GM19099 (cell line): ENCODE measurements around the gene CHST3.

Source experiments
- POLR2A ChIP-seq: IDR thresholded peaks from 3 replicates; pipeline ENCODE4 v1.6.1; 2011; ENCODE audit warnings: low read depth; ENCODE audit not compliant: insufficient read length; ENCODE audit errors: extremely low read depth

Gene CHST3

DNA sequence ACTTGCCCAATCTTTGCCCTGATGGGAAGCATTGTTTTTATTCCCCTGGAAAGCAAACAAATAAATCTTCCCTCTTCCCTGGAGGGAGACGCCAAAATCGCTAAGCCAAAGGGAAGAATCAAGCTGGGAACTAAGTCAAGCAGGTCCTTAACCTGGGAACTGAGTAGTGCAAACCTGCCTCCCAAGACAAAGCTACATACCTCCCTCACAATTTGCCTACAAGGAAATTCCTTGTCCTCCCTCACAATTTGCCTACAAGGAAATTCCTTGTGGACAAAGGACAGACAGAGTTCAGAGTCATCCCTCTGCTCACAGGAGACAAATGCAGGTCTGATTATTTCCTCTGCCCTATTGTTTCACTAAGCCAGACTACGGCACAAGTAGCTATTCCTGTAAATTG, 73.6 kb downstream of the CHST3 start:
- no peak for TF ChIP-seq POLR2A

DNA sequence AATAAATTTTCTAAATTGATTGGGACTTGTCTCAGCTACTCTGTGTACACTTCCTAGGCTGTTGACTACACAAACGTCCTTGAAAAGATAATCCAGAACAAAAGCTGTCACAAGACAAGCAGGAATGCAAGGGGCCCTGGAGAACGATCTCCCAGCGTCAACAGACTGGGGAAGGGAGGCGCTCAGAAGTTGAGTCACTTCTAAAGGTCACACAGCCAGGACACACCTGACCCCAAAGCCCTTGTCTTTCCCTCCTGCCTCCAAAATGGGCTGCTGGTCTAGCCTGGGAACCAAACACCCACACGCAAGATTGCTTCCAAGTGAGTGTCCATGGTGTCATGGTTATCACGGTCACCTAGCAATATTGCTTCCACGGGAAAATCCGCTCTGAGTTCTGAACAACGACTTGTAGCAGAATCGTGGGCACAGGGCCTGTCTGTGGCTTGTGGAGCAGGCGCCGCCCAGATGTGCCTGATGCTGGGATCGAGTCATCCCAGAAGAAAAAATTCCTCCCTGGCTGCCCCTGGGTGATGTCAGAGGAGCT, 74.3 kb downstream of the CHST3 start:
- no peak for TF ChIP-seq POLR2A

DNA sequence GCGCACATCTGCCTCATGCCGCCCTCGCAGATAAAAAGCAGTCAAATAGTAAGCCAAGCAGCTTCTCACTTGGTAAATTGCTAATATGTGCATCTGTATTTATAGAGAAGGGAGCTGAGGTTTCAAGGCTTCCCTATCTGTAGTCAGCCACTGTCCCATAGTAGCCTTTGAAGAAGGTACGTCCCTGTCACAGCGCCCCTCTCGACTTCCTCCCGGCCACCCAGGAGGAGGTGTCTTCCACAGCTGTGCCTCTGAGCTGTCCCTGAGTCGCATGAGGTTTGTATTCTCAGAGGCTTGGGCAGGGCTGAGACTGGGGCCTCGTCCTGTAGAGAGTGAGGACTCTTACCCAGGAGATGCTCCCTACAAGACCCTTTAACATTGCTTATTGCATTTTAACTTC, 75.2 kb downstream of the CHST3 start:
- TF ChIP-seq POLR2A, result no peak

DNA sequence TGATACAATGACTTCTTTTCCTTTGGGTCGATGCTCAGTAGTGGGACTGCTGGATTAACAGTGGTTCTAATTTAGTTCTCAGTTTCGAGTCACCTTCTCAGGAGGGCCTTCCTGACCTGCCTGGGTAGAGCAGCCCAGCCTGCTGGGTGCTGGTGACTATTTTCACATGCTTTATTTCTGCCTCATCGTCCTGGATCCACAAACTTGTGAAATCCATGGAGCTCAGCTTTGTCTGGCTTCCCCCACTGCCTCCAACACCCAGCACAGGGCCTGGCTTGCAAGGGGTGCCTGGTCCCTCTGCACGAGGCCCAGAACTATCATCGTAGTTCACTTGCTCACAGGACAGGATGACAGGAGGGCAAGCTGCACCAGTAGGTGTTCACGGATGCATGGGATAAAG, 77.3 kb downstream of the CHST3 start:
- TF ChIP-seq POLR2A, result no peak

DNA sequence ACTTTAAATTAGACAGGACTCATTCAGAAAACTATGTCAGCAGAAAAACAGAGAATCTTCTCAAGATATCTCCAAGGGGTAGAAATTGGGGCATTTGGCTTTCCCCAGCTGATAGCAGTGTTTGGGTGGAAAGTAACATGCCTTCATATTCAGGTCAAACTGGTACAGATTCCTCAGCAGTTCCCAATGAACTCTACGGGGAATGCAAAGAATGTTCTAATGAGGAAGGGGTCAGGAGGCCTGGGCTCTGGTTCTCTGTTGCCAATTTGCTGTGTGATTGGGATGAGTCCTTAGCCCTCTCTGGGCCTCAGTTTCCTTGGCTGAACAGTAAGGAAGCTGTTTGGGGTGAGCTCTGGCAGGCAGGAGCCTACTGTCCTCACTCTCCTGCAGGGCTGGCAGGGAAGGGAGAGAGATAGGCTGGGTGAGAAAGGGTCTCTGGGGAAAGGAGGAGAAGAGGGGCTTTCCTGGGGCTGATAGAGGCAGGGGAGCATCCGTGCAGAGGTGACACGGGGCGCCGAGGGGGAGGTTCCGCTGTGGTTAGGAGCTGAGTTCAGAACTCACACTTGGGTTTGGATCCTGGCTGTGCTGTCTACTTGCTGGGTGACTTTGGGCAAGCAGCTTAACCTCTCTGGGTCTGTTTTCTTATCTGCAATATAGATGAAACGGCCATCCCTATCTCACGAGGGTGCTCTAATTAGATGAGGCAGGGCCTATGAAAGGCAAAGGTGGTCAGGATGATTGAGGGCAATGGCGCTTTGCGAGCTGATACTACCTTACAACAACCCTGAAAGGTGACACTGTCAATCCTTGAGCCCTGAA, 79.0 kb downstream of the CHST3 start:
- no peak for TF ChIP-seq POLR2A

DNA sequence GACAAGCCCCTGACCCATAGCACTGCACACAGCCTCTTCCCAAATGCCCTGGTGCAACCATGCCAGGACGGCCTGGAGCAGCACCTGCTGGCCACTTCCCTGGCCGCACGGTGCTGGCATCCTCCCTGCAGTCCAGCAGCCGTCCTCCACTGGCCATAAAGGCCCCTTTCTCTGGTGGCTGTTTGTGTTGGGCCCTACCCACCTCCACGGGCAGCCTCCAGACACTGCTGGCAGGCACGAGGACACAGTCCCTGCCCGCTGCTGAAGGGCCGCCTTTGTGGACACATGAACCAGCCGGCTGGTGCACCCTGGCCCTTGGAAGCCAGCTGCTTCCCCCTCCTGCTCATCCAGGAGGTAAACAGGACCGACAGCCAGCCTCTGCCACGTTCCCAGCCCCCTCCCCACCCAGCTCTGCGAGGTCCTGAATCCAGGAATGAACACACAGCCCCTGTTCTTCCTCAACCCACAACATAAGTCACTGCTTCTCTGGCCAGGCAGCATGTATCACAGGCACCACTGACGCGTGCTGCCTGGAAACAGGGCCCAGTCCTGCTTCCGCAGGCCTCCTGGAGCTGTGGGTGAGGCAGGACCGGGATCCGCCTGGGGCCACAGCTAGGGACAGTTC, 80.3 kb downstream of the CHST3 start:
- no peak for TF ChIP-seq POLR2A

DNA sequence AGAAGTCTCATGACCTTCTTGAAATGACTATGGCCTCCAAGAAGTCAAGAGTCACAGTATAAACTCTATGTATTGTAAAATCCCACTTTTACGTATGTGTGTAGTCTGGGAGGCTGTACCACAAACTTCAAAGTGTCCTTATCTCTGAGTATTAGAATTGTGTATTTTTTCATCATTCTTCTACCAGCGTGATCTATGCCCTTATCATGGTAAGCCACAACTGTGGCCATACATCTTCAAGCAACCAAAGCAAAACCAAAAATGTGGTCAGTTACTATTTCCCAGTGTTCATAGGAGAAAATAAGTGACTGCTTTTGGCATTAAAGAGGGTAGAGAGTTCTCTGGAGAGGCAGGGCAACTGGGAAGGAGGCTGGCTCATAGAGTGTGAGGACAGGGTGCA, 81.4 kb downstream of the CHST3 start:
- no peak for TF ChIP-seq POLR2A

DNA sequence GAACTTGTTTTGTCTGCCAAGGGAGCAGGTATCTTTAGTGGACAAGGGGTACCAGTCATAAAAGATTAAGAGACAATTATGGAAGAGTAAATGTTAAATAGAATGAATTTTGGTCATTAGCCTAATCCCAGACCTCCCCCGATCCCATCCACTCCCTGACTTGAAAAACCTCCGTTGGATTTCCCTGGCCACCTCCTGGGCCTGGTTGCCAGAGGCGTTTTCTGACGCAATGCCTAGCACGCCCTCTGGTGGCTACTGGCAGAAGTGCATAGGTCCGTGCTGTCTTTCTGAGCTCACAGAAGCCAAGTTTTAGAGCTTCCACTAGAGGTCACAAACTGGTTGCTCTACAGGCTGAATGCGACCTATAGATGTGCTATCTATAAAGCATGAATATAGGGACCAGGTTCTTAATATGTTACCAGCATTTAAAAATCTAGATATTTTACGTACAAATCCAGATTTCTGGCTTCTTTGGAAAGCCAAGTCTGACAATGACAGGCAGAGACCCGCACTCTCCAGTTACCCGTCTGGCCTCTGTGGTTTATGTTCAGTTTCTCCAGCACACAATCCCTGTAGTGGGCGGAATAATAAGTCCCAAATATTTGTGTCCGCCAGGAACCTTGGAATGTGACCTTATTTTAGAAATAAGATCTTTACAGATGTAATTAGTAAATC, 84.4 kb downstream of the CHST3 start:
- no peak for TF ChIP-seq POLR2A

DNA sequence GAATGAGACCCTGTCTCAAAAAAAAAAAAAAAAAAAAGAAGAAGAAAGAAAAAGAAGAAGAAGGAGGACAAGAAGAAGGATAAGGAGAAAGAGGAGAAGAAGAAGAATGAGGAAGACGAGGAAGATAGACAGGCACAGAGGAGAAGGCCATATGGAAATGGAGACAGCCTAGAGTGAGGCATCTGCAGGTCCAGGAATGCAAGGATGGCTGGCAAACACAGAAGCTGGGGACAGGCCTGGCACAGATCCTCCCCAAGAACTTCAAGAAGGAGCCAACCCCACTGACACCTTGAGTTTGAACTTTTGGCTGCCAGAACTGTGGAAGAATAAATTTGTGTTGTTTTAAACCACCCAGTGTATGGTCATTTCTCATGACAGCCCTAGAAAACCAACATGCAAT, 85.3 kb downstream of the CHST3 start:
- TF ChIP-seq POLR2A, result no peak

DNA sequence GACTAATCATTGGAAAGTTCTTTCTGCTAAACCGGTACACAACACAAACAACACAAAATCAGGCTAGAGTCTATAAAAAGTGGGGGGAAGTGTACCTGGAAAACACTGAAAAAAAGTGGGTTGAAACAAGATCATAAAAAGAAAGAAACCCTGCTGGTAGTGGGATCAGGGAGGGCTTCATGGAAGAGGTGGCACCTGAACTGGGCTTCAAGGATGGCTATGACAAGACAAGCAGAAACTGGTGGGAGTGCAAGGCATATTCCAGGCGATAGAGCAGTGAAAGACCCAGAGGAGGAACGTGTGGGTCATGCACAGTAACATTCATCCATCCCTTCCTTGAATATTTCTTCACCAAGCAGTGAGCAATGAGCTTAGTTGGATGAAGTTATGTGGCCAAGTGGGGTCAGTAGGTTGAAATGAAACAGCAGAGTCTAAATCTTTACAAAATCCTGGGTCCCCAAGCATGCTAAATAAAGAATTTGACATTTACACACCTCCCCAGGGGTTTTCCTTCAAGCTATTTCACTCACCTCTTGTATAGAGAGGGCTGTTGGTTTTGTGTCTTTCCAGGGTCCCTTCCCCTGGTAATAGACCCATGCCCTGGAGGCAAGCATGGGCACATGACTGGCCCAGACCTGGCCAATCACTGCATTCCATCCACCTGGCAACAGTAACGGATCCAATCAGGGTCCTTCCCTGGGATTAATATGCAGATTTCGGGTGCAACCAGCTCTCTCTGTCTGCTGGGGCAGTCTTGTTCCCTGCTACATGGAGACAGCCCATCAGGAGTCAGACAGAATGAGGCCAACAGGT, 86.0 kb downstream of the CHST3 start:
- no peak for TF ChIP-seq POLR2A

DNA sequence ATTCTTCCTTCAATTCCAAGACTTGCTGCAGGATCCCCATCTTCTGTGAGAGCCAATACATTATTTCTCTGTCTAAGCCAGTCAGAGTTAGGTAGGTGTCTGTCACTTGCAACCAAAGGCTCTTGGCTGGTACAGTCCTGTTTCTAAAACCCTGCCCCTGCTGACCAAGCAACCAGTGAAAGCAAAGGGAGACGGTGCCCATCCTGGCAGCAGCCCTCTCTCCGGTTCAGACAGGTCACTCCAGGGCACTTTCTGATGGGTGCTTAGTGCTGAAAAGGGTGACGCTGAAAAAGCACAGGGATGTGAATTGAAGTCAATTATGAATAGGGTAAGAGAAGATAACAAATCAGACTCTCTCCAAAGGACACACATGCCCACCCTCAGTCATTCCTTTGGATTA, 86.7 kb downstream of the CHST3 start:
- TF ChIP-seq POLR2A, result no peak

DNA sequence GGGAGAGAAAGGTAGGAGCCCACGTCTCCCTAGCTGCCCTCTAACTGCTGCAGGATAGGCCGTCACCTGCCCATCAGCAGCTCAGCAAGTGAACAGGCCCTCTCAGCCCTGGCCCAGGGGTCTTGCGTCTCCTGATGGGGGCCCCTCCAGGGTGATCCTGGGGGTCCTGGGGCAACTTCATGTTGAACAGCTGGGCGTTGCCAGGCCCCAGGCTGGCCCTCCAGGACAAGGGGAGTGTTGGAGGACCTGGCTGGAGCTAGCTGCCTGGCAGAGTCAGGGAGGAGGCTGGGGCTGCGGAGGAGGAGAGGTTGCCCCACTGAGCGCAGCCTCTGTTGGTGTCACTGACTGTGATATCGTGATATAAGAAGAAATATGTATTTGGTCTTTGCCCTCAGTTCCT, 89.5 kb downstream of the CHST3 start:
- TF ChIP-seq POLR2A, result no peak

DNA sequence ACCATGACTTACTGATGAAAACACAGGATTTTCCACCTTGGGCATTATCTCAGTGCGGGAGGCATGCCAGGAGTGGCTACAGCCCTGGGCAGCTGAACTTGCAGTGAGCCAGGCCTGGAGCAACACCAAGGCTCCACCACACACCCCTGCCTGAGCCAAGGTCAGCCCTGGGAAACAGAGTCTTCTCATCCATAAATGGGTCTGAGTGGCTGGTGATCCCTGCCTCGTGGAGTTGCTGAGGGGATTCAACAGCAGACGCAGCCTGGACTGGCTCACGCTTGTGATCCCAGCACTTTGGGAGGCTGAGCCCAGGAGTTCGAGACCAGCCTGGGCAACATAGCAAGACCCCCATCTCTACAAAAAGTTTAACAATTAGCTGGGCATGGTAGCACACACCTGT, 91.9 kb downstream of the CHST3 start:
- TF ChIP-seq POLR2A, result no peak

DNA sequence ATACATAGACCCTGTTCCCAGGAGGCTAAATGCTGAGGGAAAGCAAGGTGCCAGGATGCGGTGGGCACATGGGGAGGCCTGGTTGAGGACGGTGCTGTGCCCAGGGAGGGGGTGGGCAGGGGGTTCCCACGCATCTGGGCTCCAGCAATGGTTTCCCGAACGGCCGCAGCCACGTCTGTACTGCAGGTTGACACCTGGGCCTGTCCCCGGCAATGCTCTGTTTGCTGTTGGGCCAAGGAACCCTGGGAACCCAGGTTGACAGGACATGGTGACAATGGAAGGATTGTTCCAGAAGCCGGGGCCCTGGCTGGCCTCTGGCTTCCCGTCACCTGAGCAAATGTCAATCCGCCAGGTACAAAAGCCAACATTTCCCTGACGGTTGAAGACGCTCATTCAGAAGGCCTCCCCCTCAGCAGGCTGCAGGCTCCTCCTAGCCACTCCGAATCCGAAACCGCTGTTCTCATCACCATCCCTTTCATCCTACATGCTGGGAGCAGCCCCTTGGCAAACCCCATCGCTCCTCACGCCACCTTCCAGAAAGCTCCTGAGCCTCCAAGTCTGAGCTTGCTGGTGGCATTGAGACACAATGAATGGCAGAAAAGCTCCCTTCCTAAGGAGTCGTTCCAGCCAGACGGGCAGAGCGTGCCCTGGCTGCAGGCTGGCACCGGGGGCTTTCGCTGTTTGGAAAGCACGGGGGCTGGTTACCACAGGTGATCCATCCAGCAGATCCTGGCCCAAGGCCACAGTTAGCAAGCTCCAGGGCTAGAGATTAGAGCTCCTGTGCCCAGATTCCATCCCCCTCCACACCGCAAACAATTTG, 92.9 kb downstream of the CHST3 start:
- TF ChIP-seq POLR2A, result no peak
